Activated CD8-positive, alpha-beta memory T cell treated with anti-CD3 and anti-CD28 coated beads for 48 hours (primary cell): ENCODE data around the gene GLP1R.

ENCODE experiments used
- DNase-seq, 3 experiments: peaks; one replicate each; pipeline ENCODE4 v3.0.0-alpha.2; 2020; ENCODE audit warnings: low read depth in 2 of 3, low spot score in 2 of 3

The GLP1R gene

DNA sequence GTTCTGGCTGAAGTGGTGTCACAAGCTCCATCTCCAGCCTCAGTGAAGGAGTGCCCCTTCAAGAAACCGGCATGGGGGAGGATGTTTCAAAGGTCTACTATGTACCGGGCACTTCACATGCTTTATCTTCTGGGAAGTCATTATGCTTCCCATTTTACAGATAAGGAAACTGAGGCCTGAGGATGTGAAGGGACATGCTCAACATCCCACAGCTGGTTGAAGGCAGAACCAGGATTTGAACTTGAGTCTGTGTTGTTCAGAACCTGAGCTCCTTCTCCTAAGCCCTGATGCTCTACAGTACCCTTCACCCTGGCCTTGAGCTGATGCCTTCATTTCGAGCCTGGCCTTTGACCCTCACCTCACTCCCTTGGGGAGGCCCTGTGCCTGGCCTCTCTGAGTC is 13.0 kb downstream of the GLP1R start:
- no peak for DNase-seq

DNA sequence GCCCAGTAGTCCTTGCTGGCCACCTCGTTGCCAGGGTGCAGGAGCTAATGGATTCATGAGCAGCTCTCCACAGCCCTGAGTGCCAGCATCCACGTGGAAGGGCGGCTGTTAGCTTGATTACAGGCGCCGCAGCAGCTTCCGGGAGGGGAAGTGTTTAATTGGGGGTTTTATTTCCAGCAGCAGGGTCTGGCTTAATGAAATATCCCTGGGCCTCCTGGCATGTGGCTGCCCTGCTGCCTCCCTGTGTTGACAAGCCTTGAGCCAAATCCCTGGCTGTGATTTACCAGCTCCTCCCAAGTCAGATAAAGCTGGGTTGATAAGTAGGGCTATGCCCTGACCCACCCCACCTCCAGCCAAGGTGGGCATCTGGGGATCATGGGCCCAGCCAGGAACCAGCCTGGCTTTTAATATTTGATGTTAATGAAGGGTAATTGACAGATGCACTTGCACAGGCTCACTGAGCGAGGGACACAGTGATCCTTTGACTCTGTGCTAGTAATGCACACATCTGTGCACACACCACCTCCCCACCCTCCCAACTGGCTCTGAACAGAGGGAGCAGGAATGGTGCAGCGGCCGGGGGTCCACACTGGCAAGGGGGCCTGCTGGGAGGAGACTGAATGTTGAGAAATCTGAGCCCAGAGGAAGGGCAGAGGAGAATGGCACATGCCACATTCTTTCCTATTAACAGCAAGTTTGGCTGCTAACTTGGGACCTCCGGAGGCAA is 13.6 kb downstream of the GLP1R start:
- DNase-seq, result no peak

DNA sequence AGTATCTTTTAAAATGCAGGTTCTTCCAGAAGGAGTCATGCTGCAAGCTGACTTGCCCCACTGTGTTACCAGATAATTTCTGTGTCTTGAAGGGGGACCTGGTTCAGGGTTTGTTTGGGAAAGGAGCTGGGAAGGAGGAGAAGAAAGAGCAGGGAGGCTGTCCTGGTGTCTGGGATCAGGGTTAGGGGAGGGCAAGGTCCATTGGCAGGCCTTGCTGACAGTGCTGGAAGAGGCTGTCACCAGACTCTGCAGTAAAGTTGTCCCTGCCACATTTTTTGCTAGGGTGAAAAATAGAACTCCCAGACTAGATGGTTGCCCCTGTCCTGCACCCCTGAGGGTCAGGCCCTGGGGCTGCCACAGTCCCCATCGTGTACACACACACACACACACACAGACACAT is 14.9 kb downstream of the GLP1R start:
- DNase-seq, result no peak

DNA sequence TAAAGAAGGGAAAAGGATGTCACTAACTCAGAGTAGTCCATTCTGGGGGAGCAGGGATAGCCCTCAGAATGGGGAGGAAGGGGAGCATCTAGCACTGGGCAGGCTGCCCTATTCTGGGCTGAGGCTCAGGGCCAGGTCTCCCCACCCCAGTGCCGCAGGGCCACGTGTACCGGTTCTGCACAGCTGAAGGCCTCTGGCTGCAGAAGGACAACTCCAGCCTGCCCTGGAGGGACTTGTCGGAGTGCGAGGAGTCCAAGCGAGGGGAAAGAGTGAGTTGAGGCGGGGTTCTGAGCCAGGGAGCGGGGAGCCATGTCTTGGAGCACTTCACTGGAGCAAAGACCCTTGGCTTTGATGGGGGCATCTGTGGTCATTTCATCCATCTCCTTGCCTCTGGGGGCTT is 17.0 kb downstream of the GLP1R start:
- no peak for DNase-seq

DNA sequence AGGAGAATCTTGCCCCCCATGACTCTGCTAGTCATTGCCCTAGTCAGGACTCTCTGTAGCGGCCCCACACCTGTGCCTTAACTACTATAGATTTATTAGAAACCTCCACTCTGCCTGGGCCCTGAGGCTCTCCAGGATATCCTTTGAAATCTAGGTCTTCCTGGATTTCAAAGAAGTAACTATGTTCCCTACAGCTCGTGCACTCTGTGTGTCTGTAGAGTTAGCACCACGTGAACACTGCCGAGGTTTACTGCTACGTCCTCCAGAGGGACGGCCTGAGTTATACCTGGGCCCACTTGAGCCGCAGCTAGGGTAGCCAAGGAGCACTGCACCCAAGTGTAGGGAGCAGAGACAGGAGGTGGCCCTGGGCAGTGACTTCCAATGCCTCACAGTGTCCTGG is 19.8 kb downstream of the GLP1R start:
- no peak for DNase-seq

DNA sequence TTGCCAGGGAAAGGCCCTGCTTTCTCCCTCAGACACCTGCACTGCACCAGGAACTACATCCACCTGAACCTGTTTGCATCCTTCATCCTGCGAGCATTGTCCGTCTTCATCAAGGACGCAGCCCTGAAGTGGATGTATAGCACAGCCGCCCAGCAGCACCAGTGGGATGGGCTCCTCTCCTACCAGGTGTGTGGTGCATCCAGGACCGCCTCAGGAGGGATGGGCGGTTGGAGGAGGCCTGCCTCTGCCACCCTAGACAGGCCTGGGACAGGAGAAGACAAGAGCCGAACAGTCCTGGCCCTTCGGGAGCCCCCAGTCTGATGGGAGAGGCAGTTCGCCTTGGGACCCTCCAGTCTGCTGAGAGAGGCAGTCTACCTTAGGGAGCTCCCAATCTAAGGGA is 24.2 kb downstream of the GLP1R start:
- no peak for DNase-seq

DNA sequence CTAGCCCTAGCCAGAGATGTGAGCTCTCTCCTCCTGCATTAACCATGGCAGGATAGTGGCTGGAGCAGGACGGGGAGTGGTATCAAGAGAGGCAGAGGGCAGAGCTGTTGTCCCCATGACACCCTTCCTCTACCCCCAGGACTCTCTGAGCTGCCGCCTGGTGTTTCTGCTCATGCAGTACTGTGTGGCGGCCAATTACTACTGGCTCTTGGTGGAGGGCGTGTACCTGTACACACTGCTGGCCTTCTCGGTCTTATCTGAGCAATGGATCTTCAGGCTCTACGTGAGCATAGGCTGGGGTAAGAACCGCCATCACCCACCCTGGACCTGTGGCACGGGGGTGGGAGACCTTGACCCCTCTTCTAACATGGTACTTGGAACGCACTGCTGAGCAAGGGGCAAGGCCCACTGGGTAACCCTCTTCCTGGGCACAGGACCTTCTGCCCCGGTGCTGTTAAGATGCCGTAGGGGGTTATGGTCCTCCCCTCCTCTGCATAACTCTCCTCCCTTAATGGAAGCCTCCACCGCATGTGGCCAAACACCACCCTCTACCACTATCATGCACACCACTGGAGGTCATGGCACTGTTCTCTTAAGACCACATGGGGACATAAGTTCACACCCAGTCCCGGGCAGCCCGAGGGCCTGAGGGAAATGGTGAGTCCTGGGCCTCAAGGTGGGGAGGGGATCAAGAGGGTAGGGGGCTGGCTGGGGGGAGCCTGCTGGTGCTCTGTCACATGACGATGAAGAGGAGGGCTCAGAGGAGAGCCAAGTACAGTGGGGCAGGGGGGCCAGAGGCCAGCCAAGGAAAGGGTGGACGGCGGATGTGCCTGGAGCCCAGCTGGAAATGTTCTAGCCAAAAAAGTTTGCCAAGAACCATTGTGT is 25.1 kb downstream of the GLP1R start:
- DNase-seq, result no peak

DNA sequence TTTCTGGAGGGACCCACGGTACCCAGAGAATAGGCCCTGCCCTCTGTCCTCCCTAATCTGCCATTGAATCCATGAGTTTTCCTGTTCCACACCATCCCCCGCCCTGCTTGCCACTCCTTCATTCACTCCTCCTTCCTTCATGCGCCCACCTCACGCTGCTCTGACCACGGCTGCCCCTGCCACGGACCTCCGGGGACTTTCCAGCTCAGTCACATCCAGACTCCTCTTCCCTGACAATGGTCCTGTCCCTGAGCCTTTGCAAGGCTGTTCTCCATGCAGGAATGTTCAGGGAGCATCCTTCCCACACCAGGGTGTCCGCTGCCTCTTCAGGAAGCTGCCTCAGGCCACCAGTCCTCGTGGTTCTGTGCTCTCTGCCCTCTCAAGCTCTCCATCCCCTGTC is 25.9 kb downstream of the GLP1R start:
- no peak for DNase-seq

DNA sequence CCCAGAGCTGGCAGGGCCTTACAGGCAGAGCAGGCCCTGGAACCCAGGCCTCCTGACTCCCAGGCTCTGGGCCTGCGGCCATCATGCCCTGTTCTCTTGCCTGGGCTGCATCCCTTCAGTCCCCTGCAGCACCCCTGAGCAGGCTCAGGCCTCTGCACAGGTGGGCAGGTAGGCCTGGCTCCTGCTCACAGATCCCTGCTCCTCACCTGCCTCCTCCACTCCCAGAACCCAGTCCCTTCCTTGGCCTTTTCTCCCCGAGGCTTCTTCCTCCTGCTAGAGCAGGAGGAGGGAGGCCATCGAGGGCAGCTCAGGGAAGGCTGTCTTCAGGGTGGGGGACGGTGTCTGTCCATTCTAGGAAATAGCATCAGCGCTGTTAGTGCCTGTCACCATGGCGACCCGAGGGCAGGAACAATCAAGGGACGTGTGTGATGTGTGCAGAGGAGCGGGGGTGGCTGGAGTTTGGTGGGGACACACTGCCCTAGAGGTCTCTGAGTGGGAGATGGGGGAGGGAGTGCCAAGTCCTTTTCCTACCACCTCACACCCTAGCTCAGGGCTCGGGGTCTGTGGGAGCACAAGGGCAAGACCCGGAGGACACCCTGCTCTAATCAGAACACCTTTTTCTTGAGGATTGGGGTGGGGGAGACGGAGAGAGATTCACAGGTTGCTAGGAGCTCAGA is 26.6 kb downstream of the GLP1R start:
- DNase-seq, result no peak

DNA sequence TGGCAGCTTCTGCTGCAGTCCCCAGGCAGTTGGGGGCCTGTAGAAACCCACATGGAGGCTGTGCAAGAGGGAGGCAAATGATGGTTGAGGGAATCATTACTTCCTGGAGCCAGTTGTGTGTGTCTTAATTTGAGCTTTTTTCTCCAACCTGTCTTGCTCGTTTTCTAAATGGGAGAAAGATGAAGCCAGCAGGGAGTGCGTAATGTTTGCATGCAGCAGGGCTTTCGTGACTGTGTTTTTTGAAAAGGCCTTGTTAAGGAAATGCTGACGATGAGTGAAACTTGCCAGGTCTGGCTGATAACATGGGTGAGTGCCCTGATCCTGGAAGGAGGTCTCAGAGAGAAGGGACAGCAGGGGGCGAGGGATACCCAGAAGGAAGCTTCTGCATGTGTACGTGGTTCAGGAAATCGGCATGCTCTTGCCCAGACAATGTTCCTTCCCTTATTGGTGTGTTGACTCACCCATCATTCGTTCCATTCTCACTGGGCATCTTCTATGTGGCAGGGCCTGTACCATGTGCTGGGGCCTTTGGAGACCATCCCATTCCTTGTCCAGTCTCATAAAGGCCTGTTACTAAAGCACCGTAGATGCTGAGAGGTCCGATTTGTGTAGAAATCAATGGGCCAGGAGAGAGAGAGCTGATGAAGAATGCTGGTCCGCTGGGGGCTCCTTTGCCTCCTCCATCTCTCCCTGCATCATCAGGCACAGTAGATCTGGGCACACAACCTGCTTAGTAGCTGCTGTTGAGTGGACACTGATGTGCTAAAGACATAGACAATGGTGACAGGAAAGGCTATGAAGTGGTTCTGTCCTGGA is 27.4 kb downstream of the GLP1R start:
- DNase-seq, result no peak

DNA sequence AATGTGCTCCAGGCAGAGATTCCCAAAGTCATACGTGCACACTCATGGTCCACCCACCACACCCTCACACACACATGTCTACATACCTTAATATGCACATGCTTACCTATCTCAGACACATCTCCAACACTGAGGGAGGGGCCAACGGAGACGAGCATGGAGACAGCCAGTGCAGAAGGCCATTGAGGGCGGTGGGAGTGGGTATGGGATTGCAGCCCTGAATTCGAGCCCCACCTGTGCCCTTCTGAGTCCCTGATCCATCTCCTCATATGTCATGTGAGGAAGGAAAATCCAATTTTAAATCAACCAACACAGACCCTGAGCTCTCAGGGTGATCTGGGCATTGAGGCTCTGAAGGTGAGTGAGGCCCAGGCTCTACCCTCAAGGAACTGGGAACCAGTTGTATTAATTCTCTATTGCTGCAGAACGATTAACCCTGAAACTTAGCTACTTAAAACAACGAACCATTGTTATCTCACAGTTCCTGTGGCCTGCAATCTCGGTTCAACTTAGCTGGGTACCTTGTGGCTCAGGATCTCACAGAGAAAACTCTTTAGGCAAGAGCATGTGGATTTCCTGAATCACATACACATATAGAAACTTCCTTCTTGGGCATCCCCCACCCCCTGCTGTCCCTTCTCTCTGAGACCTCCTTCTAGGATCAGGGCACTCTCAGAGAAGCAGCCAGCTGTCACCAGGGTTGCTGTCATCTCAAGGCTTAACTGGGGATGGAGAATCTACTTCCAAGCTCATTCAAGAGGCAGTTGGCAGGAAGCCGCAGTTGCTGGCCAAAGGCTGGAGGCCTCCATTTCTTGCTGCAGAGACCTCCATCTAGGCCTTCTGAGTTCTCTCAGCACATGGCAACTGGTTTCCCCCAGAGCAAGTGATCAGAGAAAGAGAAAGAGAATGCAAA is 28.3 kb downstream of the GLP1R start:
- no peak for DNase-seq

DNA sequence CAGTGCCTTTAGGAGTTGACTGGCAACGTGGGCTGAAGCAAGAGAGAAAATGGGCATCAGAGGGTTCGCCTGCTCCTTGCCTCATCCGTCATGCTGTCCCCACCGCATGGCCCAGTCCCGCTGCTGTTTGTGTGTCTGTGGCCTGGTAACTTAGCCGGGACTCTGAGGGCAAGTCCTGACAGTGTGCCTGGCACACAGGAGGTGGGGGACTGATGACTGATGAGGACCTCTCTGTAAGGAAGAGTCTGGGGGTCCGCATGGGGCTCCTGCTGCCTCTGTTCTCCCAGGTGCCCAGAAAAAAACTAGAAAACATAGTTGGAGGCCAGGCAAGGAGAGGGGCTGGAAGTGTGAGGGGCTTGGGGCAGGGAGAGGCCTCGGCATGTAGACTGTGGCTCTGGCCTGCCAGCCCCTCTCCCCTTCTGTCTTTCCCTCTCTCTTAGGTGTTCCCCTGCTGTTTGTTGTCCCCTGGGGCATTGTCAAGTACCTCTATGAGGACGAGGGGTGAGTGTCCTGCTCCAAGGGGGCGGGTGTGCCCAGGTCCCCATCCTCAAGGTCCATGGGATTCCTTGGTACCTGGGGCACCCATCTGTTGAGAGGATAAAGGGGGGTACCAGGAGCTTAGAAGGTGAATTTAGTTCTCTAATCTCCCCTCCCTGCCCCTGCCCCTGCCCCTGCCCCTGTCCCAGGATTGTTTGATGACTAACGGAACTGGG is 29.5 kb downstream of the GLP1R start:
- no peak for DNase-seq

DNA sequence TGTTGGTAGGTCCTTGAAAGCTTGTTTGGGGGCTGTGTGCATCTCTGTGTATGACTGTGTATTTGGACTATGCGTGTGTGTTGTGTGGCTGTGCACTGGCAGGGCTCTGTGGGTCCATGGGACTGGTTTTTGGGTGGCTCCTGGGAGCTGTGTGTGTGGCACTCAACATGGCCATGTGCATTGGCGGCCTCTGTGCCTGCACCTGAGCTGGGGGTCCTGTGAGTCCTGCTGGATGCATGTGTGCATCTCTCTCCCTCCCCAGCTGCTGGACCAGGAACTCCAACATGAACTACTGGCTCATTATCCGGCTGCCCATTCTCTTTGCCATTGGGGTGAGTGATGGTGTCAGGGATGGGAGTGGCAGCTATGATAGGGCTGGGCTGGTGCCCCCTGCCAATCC is 30.1 kb downstream of the GLP1R start:
- no peak for DNase-seq

DNA sequence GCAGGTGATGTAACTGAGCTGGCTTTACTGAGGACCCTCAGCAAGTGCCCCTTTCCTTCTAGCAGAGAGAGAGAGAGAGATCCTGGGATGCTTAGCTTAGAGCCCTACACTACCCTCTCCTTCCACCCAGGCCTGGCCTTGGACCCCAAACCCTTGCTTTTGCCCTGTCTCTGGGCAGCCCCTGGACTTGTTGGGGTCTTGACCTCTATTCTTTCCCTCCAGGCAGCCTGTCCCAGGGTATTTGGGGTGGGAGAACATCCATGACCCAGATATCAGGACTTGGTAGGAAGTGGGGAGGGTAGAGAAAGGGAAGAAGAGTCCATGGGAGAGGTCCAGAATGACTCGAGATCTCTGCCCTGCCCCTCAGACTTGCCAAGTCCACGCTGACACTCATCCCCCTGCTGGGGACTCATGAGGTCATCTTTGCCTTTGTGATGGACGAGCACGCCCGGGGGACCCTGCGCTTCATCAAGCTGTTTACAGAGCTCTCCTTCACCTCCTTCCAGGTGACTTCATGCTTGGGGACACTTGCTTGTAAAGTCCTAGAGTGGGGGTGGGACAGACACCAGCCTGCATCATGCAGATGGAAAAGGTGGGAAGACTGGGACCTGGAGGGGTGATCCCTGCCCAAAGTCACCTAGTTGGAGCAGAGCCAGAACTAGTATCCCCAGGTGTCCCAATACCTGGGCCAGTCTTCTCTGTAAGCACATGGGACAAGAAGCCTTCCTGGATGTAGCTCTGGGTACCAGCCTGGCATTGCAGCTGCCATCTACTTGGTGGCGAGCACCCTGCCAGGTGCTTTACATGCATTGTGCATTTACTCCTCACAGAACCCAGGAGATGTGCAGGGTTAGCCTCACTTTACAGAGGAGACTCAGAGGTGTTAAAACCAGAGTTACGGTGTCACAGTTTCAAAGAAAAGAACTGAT is 30.9 kb downstream of the GLP1R start:
- no peak for DNase-seq

DNA sequence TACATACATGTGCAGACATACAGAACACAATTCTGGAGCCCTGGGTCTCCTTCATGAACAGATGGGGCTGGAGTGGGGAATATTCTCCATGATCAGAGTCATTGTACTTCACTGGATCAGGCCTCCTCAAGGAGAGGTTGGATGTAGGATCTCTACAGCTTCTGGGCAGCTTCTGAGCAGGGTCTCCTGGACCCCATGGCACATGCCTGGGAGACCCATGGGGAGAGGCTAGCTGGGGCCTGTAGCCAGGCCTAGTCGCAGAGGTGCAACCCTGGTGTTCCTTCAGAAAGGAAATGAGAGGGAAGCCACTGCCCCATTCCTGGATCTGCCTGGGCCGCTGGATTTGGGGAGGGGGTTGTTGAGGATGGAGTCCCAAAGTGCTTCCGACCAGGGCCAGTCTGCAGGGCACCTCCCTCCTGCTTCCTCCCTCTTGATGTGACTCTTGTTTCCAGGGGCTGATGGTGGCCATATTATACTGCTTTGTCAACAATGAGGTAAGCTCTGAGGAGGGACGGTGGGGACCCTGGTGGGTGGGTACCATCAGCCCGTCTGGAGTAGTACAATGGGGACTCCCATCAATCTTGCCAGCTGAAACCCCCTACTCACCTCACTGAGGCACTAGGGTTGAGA is 31.8 kb downstream of the GLP1R start:
- DNase-seq, result no peak

DNA sequence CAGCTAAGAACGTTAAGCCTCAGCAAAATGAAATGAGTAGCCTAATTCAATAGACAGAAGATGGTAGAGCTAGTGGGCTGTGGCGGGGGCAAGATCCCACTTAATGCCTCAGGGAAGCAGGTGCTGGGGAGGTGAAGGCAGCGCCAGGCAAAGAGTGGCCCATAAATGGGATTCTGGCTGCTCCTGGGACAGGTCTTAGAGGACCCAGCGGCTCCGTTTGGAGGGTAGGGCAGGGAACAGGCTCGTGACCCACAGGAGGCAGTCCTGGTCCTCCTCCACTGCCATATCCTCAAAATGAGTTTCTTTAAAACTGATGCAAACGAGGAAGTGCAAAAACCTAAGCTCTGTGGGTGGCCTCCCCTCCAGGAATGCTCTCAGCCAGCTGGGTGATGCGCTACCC is 33.7 kb downstream of the GLP1R start:
- no peak for DNase-seq

DNA sequence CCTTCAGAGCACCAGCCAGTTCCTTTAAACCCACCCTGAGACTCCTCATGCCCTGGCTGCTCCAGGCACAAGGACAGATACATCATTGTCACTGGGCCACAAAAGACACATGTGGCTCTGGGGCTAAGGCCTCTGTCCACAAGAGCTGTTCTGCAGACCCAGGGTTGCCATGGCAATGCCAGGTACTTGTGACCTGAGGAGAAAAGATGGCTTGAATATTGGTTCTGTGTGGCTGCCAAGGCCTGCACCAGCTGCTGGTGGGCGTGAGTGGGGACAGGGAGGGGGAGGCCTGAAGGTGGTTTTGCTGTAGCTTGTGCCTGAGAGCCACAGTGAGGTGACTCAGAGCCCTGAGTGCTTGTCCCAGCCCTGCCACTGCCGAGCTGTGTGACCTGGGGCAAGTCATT is 34.7 kb downstream of the GLP1R start:
- no peak for DNase-seq

DNA sequence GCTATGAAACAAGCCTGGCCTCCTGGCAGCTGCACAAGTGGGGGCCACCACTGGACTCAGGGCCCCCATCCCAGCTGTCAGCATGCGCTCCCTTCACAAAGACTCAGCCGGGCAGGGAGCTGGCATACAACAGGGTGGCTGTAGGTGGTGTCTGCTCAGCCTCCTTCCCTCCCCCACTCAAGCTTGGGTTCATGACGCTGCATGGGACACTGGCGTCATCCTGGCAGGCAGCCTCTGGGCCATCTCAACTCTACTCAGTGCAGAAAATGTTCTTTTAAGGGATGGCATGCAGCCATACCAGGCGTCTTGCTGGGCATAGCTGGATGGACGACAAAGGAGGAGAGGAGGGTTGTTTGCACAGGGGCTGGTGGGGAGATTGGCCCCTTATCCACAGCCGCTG is 35.9 kb downstream of the GLP1R start:
- no peak for DNase-seq
